ENCODE measurements around the gene PTPN11. TPM values are rescaled to one million over a fixed set of nuclear protein-coding genes. Genes with fewer than 3 reads are reported as not detected.

The PTPN11 gene
- total RNA-seq, 1 experiment from 2014 or later = 181 TPM

- no peak for TF ChIP-seq REST (IDR thresholded peaks at IDR 0.05; ENCODE audit: low read depth)
- no peak for TF ChIP-seq CTCF (IDR thresholded peaks at IDR 0.05 in 2 of 3, conservative IDR thresholded peaks at IDR 0.05 in 1 of 3; ENCODE audit: borderline replicate concordance in 1 of 3, insufficient read depth in 1 of 3, low read depth in 2 of 3, low read length in 2 of 3)
- no peak for TF ChIP-seq SRF (IDR thresholded peaks at IDR 0.05; ENCODE audit: low read depth)
Observed at GRCh38 chr12:112382866-112383265, 35.9 kb upstream of the PTPN11 start (continued).

- no peak for ATAC-seq
- H3K4me3 ChIP-seq (replicated peaks in 1 of 2; ENCODE audit: low read depth in 1 of 2, low read length in 2 of 2) = no peak overlapping the region
- BruUV-seq (replicated peaks) = no TSS peak
- CTCF ChIA-PET = interaction anchor here (0.9 to 2.3 kb wide), 10 partner anchors 11 to 441 kb away, joined by 3 to 52 read pairs (median 4); no protein-coding TSS in a partner anchor
- no peaks in the 10 kb centered on the region for H3K9me3 ChIP-seq (ENCODE audit: control insufficient read depth in 1 of 2, insufficient read depth in 1 of 2, low read depth in 1 of 2, low read length in 2 of 2)
- H3K36me3 ChIP-seq (ENCODE audit: control insufficient read depth in 1 of 2, insufficient read depth in 2 of 2, low read length in 2 of 2) = no peaks in the 10 kb centered on the region
- RAD21 ChIA-PET (ENCODE audit: low non-redundant PET in 1 of 2, low total read pairs in 2 of 2, uncharacterized antibody in 2 of 2, unreplicated experiment in 2 of 2) = interaction anchor here (0.6 to 1.8 kb wide), 6 partner anchors 92 to 275 kb away, joined by 3 to 19 read pairs (median 4); no protein-coding TSS in a partner anchor
- no peaks in the 10 kb centered on the region for H4K20me1 ChIP-seq (ENCODE audit: insufficient read depth)
- DNase-seq (ENCODE audit: low read depth, low spot score) = no peak
- POLR2A ChIA-PET = interaction anchor here (1.0 to 1.6 kb wide), 2 partner anchors 13 to 189 kb away, joined by 3 to 6 read pairs; no protein-coding TSS in a partner anchor
- no peaks in the 10 kb centered on the region for H3K27me3 ChIP-seq (ENCODE audit: insufficient read depth, low read length)
- H3K27ac ChIP-seq (ENCODE audit: low read depth, low read length) = peak overlapping the region; percentile 48; the same call in 1 of the 2 replicates
- peaks cover 4 to 12% of the 10 kb centered on the region in 2 experiments; a peak in 2 of 4 replicates for H3K4me1 ChIP-seq (ENCODE audit: control insufficient read depth in 1 of 2, insufficient read depth in 2 of 2, low read length in 2 of 2)
- no peak overlapping the region; the same call in 1 of the 2 replicates for H3K4me2 ChIP-seq (ENCODE audit: low read length)
- no peak overlapping the region for H3K9ac ChIP-seq (ENCODE audit: low read length)
- no peaks in the 10 kb centered on the region for H3K79me2 ChIP-seq (ENCODE audit: insufficient read depth, low read length)
- intact Hi-C loops (cut with micrococcal nuclease) = loop anchor here (1.0 to 10.0 kb wide), 6 partner anchors 92 to 562 kb away; partner anchors contain the start of gene NAA25
- no peaks in the 10 kb centered on the region for H3K9me2 ChIP-seq (ENCODE audit: insufficient read depth)
- peak overlapping the region; percentile 99 for H2AFZ ChIP-seq (ENCODE audit: low read depth, low read length, poor library complexity, severe bottlenecking)
- TF ChIP-seq ZFX (IDR thresholded peaks at IDR 0.05) (no peak), SRF (IDR thresholded peaks at IDR 0.05; ENCODE audit: low read depth) (no peak), TCF7L2 (IDR thresholded peaks at IDR 0.05; ENCODE audit: borderline replicate concordance, extremely low read depth, insufficient read depth, insufficient read length) (no peak), CBX3 (IDR thresholded peaks at IDR 0.05; ENCODE audit: low read depth) (no peak), EZH2 (IDR thresholded peaks at IDR 0.05) (no peak), SP1 (IDR thresholded peaks at IDR 0.05; ENCODE audit: low read depth) (no peak), CTCF (IDR thresholded peaks at IDR 0.05 in 2 of 3, conservative IDR thresholded peaks at IDR 0.05 in 1 of 3; ENCODE audit: borderline replicate concordance in 1 of 3, insufficient read depth in 1 of 3, low read depth in 2 of 3, low read length in 2 of 3) (no peak), POLR2AphosphoS5 (IDR thresholded peaks at IDR 0.05; ENCODE audit: low read depth, low read length) (no peak), ZBTB33 (IDR thresholded peaks at IDR 0.05; ENCODE audit: extremely low read depth, insufficient replicate concordance, low read length) (no peak)
Observed at GRCh38 chr12:112386726-112387125, 32.0 kb upstream of the PTPN11 start.

All from HCT116 (cell line).